ENCODE results near the gene THRAP3. TPM values are rescaled to one million over a fixed set of nuclear protein-coding genes. Genes with fewer than 3 reads are reported as not detected.

Gene THRAP3
- total and polyA plus RNA-seq, 9 of the 15 experiments (the other 6 are each of a cell fraction or from before 2014, with no cell fraction given), result 66.2 to 135 (median 113) TPM

DNA sequence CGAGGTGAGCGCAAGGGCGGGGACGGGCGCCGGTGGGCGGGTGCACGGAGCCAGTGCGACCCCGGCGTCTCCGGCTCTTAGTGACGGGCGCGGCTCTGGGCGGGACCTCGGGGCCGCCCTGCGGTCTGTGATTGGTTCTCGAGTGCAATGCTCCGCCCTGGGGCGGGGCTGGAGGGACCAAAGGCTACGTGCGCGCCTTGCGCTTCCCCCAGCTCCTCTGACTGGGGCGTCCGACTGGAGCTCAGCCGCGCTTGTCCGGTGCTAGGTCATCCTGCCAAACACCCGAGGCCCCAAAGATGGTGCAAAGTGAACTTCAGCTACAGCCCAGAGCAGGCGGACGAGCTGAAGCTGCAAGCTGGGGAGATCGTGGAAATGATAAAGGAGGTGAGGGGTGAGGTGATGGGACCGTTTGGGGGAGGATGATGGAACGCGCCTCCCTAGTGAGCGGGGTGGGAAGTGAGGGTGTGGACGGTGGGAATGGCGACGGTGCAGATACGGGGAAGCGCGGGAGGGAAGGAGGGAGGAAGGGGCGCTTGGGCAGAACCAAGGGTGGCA lies 82.7 kb downstream of the THRAP3 start (continued):
- TF ChIP-seq SNRNP70 (optimal IDR thresholded peaks at IDR 0.05; ENCODE audit: low read depth, low read length), result no peak
- TF ChIP-seq, protein P1, sequence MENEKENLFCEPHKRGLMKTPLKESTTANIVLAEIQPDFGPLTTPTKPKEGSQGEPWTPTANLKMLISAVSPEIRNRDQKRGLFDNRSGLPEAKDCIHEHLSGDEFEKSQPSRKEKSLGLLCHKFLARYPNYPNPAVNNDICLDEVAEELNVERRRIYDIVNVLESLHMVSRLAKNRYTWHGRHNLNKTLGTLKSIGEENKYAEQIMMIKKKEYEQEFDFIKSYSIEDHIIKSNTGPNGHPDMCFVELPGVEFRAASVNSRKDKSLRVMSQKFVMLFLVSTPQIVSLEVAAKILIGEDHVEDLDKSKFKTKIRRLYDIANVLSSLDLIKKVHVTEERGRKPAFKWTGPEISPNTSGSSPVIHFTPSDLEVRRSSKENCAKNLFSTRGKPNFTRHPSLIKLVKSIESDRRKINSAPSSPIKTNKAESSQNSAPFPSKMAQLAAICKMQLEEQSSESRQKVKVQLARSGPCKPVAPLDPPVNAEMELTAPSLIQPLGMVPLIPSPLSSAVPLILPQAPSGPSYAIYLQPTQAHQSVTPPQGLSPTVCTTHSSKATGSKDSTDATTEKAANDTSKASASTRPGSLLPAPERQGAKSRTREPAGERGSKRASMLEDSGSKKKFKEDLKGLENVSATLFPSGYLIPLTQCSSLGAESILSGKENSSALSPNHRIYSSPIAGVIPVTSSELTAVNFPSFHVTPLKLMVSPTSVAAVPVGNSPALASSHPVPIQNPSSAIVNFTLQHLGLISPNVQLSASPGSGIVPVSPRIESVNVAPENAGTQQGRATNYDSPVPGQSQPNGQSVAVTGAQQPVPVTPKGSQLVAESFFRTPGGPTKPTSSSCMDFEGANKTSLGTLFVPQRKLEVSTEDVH (IDR thresholded peaks at IDR 0.05; ENCODE audit: low read depth, partially characterized antibody), result peak; percentile 34
- peak; percentile 61; the same call in 1 of the 2 replicates for TF ChIP-seq ZBTB17 (CRISPR knock-in tag; IDR thresholded peaks at IDR 0.05)
- no peak for TF ChIP-seq NR2C1 (IDR thresholded peaks at IDR 0.05)
- TF ChIP-seq NR2C1 (tag; IDR thresholded peaks at IDR 0.05), result 0 out of 2 replicates have a peak, but pooled peaks have one; percentile 14
- TF ChIP-seq, protein P2, sequence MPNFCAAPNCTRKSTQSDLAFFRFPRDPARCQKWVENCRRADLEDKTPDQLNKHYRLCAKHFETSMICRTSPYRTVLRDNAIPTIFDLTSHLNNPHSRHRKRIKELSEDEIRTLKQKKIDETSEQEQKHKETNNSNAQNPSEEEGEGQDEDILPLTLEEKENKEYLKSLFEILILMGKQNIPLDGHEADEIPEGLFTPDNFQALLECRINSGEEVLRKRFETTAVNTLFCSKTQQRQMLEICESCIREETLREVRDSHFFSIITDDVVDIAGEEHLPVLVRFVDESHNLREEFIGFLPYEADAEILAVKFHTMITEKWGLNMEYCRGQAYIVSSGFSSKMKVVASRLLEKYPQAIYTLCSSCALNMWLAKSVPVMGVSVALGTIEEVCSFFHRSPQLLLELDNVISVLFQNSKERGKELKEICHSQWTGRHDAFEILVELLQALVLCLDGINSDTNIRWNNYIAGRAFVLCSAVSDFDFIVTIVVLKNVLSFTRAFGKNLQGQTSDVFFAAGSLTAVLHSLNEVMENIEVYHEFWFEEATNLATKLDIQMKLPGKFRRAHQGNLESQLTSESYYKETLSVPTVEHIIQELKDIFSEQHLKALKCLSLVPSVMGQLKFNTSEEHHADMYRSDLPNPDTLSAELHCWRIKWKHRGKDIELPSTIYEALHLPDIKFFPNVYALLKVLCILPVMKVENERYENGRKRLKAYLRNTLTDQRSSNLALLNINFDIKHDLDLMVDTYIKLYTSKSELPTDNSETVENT (CRISPR knock-in tag; IDR thresholded peaks at IDR 0.05), result no peak
- no peak for TF ChIP-seq NCOA2 (IDR thresholded peaks at IDR 0.05; ENCODE audit: partially characterized antibody in 2 of 2)
- TF ChIP-seq, protein P3, sequence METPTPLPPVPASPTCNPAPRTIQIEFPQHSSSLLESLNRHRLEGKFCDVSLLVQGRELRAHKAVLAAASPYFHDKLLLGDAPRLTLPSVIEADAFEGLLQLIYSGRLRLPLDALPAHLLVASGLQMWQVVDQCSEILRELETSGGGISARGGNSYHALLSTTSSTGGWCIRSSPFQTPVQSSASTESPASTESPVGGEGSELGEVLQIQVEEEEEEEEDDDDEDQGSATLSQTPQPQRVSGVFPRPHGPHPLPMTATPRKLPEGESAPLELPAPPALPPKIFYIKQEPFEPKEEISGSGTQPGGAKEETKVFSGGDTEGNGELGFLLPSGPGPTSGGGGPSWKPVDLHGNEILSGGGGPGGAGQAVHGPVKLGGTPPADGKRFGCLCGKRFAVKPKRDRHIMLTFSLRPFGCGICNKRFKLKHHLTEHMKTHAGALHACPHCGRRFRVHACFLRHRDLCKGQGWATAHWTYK (CRISPR knock-in tag; IDR thresholded peaks at IDR 0.05), result no peak
- no peak for TF ChIP-seq SPI1 (IDR thresholded peaks at IDR 0.05; ENCODE audit: borderline replicate concordance, low read depth, low read length)
- no peak for TF ChIP-seq RAD21 (CRISPR knock-in tag; conservative IDR thresholded peaks at IDR 0.05 in 1 of 2, IDR thresholded peaks at IDR 0.05 in 1 of 2)
- no peak for TF ChIP-seq FOXK1 (CRISPR knock-in tag; IDR thresholded peaks at IDR 0.05; ENCODE audit: borderline replicate concordance)
- no peak for TF ChIP-seq SMAD4 (CRISPR knock-in tag; conservative IDR thresholded peaks at IDR 0.05)
- no peak for TF ChIP-seq BRCA1 (IDR thresholded peaks at IDR 0.05)
- TF ChIP-seq BRCA1 (CRISPR knock-in tag; IDR thresholded peaks at IDR 0.05), result no peak
- TF ChIP-seq, protein P4, sequence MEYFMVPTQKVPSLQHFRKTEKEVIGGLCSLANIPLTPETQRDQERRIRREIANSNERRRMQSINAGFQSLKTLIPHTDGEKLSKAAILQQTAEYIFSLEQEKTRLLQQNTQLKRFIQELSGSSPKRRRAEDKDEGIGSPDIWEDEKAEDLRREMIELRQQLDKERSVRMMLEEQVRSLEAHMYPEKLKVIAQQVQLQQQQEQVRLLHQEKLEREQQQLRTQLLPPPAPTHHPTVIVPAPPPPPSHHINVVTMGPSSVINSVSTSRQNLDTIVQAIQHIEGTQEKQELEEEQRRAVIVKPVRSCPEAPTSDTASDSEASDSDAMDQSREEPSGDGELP (CRISPR knock-in tag; IDR thresholded peaks at IDR 0.05; ENCODE audit: borderline replicate concordance), result peak; percentile 40; the same call in 1 of the 2 replicates
- TF ChIP-seq, protein P5, sequence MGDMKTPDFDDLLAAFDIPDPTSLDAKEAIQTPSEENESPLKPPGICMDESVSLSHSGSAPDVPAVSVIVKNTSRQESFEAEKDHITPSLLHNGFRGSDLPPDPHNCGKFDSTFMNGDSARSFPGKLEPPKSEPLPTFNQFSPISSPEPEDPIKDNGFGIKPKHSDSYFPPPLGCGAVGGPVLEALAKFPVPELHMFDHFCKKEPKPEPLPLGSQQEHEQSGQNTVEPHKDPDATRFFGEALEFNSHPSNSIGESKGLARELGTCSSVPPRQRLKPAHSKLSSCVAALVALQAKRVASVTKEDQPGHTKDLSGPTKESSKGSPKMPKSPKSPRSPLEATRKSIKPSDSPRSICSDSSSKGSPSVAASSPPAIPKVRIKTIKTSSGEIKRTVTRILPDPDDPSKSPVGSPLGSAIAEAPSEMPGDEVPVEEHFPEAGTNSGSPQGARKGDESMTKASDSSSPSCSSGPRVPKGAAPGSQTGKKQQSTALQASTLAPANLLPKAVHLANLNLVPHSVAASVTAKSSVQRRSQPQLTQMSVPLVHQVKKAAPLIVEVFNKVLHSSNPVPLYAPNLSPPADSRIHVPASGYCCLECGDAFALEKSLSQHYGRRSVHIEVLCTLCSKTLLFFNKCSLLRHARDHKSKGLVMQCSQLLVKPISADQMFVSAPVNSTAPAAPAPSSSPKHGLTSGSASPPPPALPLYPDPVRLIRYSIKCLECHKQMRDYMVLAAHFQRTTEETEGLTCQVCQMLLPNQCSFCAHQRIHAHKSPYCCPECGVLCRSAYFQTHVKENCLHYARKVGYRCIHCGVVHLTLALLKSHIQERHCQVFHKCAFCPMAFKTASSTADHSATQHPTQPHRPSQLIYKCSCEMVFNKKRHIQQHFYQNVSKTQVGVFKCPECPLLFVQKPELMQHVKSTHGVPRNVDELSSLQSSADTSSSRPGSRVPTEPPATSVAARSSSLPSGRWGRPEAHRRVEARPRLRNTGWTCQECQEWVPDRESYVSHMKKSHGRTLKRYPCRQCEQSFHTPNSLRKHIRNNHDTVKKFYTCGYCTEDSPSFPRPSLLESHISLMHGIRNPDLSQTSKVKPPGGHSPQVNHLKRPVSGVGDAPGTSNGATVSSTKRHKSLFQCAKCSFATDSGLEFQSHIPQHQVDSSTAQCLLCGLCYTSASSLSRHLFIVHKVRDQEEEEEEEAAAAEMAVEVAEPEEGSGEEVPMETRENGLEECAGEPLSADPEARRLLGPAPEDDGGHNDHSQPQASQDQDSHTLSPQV (IDR thresholded peaks at IDR 0.05), result no peak

Data from K562 (cell line).